ENCODE data around the gene RNASE8. TPM values are rescaled to one million over a fixed set of nuclear protein-coding genes. Genes with fewer than 3 reads are reported as not detected.

RNASE8 gene
- total and polyA plus RNA-seq, 2 of the 8 experiments (the other 6 are each of a cell fraction or from before 2014, with no cell fraction given): not detected

- Histone ChIP-seq H3K14ac (ENCODE audit: insufficient read length) (no peak overlapping the region), H3K9ac (replicated peaks in 1 of 4; ENCODE audit: extremely low read depth in 1 of 4, low read depth in 3 of 4, low read length in 3 of 4) (no peak overlapping the region), H2AK5ac (ENCODE audit: low read depth, low read length) (no peak overlapping the region), H3K56ac (replicated peaks; ENCODE audit: insufficient read length, low read depth, low read length) (no peak overlapping the region), H3K79me2 (ENCODE audit: control insufficient read depth in 1 of 2, insufficient read depth in 2 of 2, low read length in 2 of 2) (no peaks in the 10 kb centered on the region), H2BK15ac (ENCODE audit: low read length) (no peak overlapping the region), H4K20me1 (replicated peaks in 1 of 2; ENCODE audit: control insufficient read depth in 1 of 2, insufficient read depth in 2 of 2, low read length in 2 of 2) (no peaks in the 10 kb centered on the region), H3K4me2 (ENCODE audit: insufficient read depth in 1 of 2, low read depth in 2 of 2, low read length in 2 of 2) (no peak overlapping the region), H3K4ac (replicated peaks; ENCODE audit: insufficient read length, low read depth, low read length) (no peak overlapping the region), H2BK20ac (ENCODE audit: low read length) (no peak overlapping the region), H3K23ac (ENCODE audit: insufficient read length) (no peak overlapping the region), H2BK12ac (ENCODE audit: low read depth, low read length) (no peak overlapping the region), H4K8ac (ENCODE audit: extremely low read depth, insufficient read depth, low read length) (no peak overlapping the region), H2BK120ac (replicated peaks; ENCODE audit: low read depth, low read length) (no peak overlapping the region), H3K36me3 (ENCODE audit: control insufficient read depth in 2 of 4, insufficient read depth in 4 of 4, low read length in 3 of 4) (peaks cover 0 to 5% (median under 1%) of the 10 kb centered on the region in 4 experiments; a peak in 3 of 8 replicates), H4K5ac (ENCODE audit: insufficient read length, low read depth, low read length) (no peak overlapping the region), H3K4me3 (ENCODE audit: extremely low read depth in 1 of 4, insufficient read depth in 2 of 4, low read depth in 3 of 4, low read length in 4 of 4) (no peak overlapping the region), H2AFZ (ENCODE audit: low read length) (no peak overlapping the region), H3K23me2 (ENCODE audit: low read depth, low read length) (peaks cover 13% of the 10 kb centered on the region), H4K91ac (replicated peaks; ENCODE audit: insufficient read length, low read length) (no peak overlapping the region), H3K27me3 (replicated peaks in 1 of 4; ENCODE audit: control insufficient read depth in 3 of 4, extremely low read depth in 1 of 4, insufficient read depth in 3 of 4, low read length in 3 of 4) (peaks cover 2 to 24% (median 20%) of the 10 kb centered on the region in 4 experiments; a peak in 6 of 7 replicates), H3K4me1 (replicated peaks in 1 of 4; ENCODE audit: control insufficient read depth in 3 of 4, insufficient read depth in 4 of 4, low read length in 3 of 4) (peaks cover 0 to 10% (median 7%) of the 10 kb centered on the region in 4 experiments; a peak in 4 of 7 replicates), H3K18ac (ENCODE audit: extremely low read depth, low read length) (no peak overlapping the region), H3K27ac (ENCODE audit: low read depth, low read length) (no peak overlapping the region), H3K79me1 (ENCODE audit: low read depth, low read length) (no peaks in the 10 kb centered on the region), H2BK5ac (ENCODE audit: low read depth, low read length) (no peak overlapping the region), H3K9me3 (ENCODE audit: insufficient read depth in 2 of 2, low read depth in 1 of 2, low read length in 1 of 2) (no peaks in the 10 kb centered on the region)
- DNase-seq (ENCODE audit: low read depth in 1 of 2, low spot score in 2 of 2) (no peak), FAIRE-seq (no peak)
- ChIA-PET POLR2A (ENCODE audit: partially characterized antibody) (interaction anchor here (0.9 to 1.2 kb wide), 3 partner anchors 49 to 82 kb away, joined by 3 to 4 read pairs (median 3); partner anchors contain the start of gene ARHGEF40), CTCF (ENCODE audit: partially characterized antibody) (interaction anchor here (0.9 to 16.1 kb wide), 11 partner anchors 12 to 83 kb away, joined by 3 to 371 read pairs (median 5); partner anchors contain the start of genes ARHGEF40 and RNASE7)
- WGBS, 2 experiments (ENCODE audit: extremely low coverage in 1 of 2, insufficient coverage in 1 of 2, insufficient read length in 1 of 2, insufficient replicate concordance in 2 of 2, low coverage in 1 of 2, low lambda C conversion rate in 2 of 2, missing lambda C conversion rate in 1 of 2): 91% methylated on average over 5 of the region's 5 CpGs; no CpG with 5 or more reads in 1 of the 2 experiments
- TF ChIP-seq CREB1 (IDR thresholded peaks at IDR 0.05) (no peak), GABPA (IDR thresholded peaks at IDR 0.05; ENCODE audit: borderline replicate concordance, insufficient read depth, low read length) (no peak), MAX (IDR thresholded peaks at IDR 0.05) (no peak), CTCF (IDR thresholded peaks at IDR 0.05; ENCODE audit: control extremely low read depth in 1 of 3, insufficient read depth in 1 of 3, low read depth in 1 of 3, low read length in 3 of 3) (no peak), POLR2A (IDR thresholded peaks at IDR 0.05; ENCODE audit: control extremely low read depth in 1 of 2, low read depth in 2 of 2, low read length in 2 of 2) (no peak), POLR2AphosphoS5 (IDR thresholded peaks at IDR 0.05; ENCODE audit: low read depth, low read length) (no peak), USF2 (IDR thresholded peaks at IDR 0.05; ENCODE audit: low read length) (no peak), RAD21 (IDR thresholded peaks at IDR 0.05 in 1 of 2, conservative IDR thresholded peaks at IDR 0.05 in 1 of 2; ENCODE audit: low read depth in 2 of 2, low read length in 2 of 2) (no peak), CHD2 (IDR thresholded peaks at IDR 0.05; ENCODE audit: low read length) (no peak)
Observed at GRCh38 chr14:21020977-21021545, 36.6 kb upstream of the RNASE8 start.
